GM23338 (cell line): ENCODE results near the gene UNK. TPM values are rescaled to one million over a fixed set of nuclear protein-coding genes. Genes with fewer than 3 reads are reported as not detected.

Source experiments
- ATAC-seq: fragments of 200-7000 bp; cut with Tn5 transposase; 3 replicates; pipeline ENCODE4 v1.9.1; 2020
- DNase-seq: peaks from one replicate; pipeline ENCODE4 v3.0.0-alpha.2; 2015; ENCODE audit warnings: low spot score
- H2AFZ ChIP-seq: fragments of 200-600 bp; sonication (generic); 2 replicates; pipeline ENCODE4 v1.8.0; 2016; ENCODE audit warnings: antibody characterized with exemption, mild to moderate bottlenecking, moderate library complexity
- H3F3A ChIP-seq: fragments of 200-600 bp; sonication (generic); replicated peaks from 2 replicates; pipeline ENCODE4 v1.8.0; 2017; ENCODE audit warnings: antibody characterized with exemption, mixed run types, low read depth
- H3K27ac ChIP-seq: fragments of 200-600 bp; sonication (generic); 2 replicates; pipeline ENCODE4 v1.6.1; 2016; ENCODE audit warnings: low read depth
- H3K27me3 ChIP-seq: fragments of 200-600 bp; sonication (generic); 2 replicates; pipeline ENCODE4 v1.8.0; 2016; ENCODE audit warnings: mild to moderate bottlenecking, mixed run types, moderate library complexity; ENCODE audit not compliant: insufficient read depth
- H3K36me3 ChIP-seq: fragments of 200-600 bp; sonication (generic); 2 replicates; pipeline ENCODE4 v1.8.0; 2016; ENCODE audit warnings: mild to moderate bottlenecking; ENCODE audit not compliant: insufficient read depth
- H3K4me1 ChIP-seq: fragments of 200-600 bp; sonication (generic); 2 replicates; pipeline ENCODE4 v1.8.0; 2016; ENCODE audit warnings: mild to moderate bottlenecking, moderate library complexity; ENCODE audit not compliant: insufficient read depth
- H3K4me2 ChIP-seq: fragments of 200-600 bp; sonication (generic); 2 replicates; pipeline ENCODE4 v1.7.1; 2017; ENCODE audit warnings: mixed run types
- H3K4me3 ChIP-seq: fragments of 200-600 bp; sonication (generic); 2 replicates; pipeline ENCODE4 v1.6.1; 2016; ENCODE audit warnings: mixed run types
- H3K79me2 ChIP-seq: fragments of 200-600 bp; sonication (generic); replicated peaks from 2 replicates; pipeline ENCODE4 v1.8.0; 2017; ENCODE audit warnings: mild to moderate bottlenecking; ENCODE audit not compliant: insufficient read depth
- H3K9me2 ChIP-seq: fragments of 200-600 bp; sonication (generic); 2 replicates; pipeline ENCODE4 v1.8.0; 2017; ENCODE audit not compliant: insufficient read depth
- H4K20me1 ChIP-seq: fragments of 200-600 bp; sonication (generic); replicated peaks from 2 replicates; pipeline ENCODE4 v1.8.0; 2017; ENCODE audit warnings: mild to moderate bottlenecking; ENCODE audit not compliant: insufficient read depth
- H3K27ac Mint-ChIP-seq: 2 replicates; pipeline ENCODE4 v1.8.0; 2020; ENCODE audit warnings: inconsistent platforms, mild to moderate bottlenecking, moderate library complexity, mixed read lengths
- H3K27me3 Mint-ChIP-seq: 3 replicates; pipeline ENCODE4 v1.8.0; 2022; ENCODE audit warnings: low read depth, mild to moderate bottlenecking, moderate library complexity, mixed read lengths, inconsistent platforms; ENCODE audit not compliant: insufficient read depth, poor library complexity
- H3K36me3 Mint-ChIP-seq: 3 replicates; pipeline ENCODE4 v1.8.0; 2021; ENCODE audit warnings: low read depth, mild to moderate bottlenecking, inconsistent platforms, moderate library complexity, mixed read lengths
- H3K4me1 Mint-ChIP-seq: 3 replicates; pipeline ENCODE4 v1.8.0; 2020; ENCODE audit warnings: mild to moderate bottlenecking, inconsistent platforms, mixed read lengths
- H3K4me3 Mint-ChIP-seq: 3 replicates; pipeline ENCODE4 v1.8.0; 2021; ENCODE audit warnings: moderate library complexity, mild to moderate bottlenecking, inconsistent platforms, mixed read lengths
- H3K9me3 Mint-ChIP-seq: 3 replicates; pipeline ENCODE4 v1.8.0; 2020; ENCODE audit warnings: moderate library complexity, mild to moderate bottlenecking, inconsistent platforms, mixed read lengths
- CREB1 ChIP-seq: fragments of 250-450 bp; sonication (Bioruptor Pico); IDR thresholded peaks from 2 replicates; pipeline ENCODE4 v1.5.0; 2020; ENCODE audit warnings: low read depth, mild to moderate bottlenecking, moderate library complexity
- EZH2 ChIP-seq: fragments of 200-600 bp; sonication (generic); IDR thresholded peaks from one replicate; pipeline ENCODE4 v1.8.0; 2017; ENCODE audit warnings: antibody characterized with exemption, mild to moderate bottlenecking, low read depth; ENCODE audit not compliant: unreplicated experiment
- EZH2phosphoT487 ChIP-seq: fragments of 200-600 bp; sonication (generic); IDR thresholded peaks from one replicate; pipeline ENCODE4 v1.8.1; 2018; ENCODE audit warnings: antibody characterized with exemption; ENCODE audit not compliant: unreplicated experiment
- JUNB ChIP-seq: IDR thresholded peaks from one replicate; pipeline ENCODE4 v1.6.1; 2016; ENCODE audit warnings: antibody characterized with exemption; ENCODE audit not compliant: unreplicated experiment
- NANOG ChIP-seq: IDR thresholded peaks from 2 replicates; pipeline ENCODE4 v1.6.1; 2016; ENCODE audit warnings: antibody characterized with exemption, borderline replicate concordance
- POLR2AphosphoS5 ChIP-seq: IDR thresholded peaks from 2 replicates; pipeline ENCODE4 v1.6.1; 2016; ENCODE audit warnings: antibody characterized with exemption, low read depth
- STAT1 ChIP-seq: IDR thresholded peaks from one replicate; pipeline ENCODE4 v1.6.1; 2016; ENCODE audit warnings: antibody characterized with exemption; ENCODE audit not compliant: unreplicated experiment
- ZNF114 ChIP-seq: fragments of 250-450 bp; sonication (Bioruptor Pico); IDR thresholded peaks from 2 replicates; pipeline ENCODE4 v1.5.0; 2020; ENCODE audit warnings: mild to moderate bottlenecking, moderate library complexity
- polyA plus RNA-seq: library from polyadenylated mRNA; unstranded; fragments of >200 nt; fragmentation: Nextera tagmentation; extraction: Ambion mirVana; gene quantifications from 2 replicates; pipeline ENCODE4 v1.2.1, GENCODE V29; 2016
- total RNA-seq: library from RNA; depleted of rRNA; stranded (reverse); fragments of >200 nt; shearing (Covaris generic); gene quantifications from 2 replicates; pipeline ENCODE4 v1.2.3, GENCODE V29; 2014
- TF ChIP-seq, protein P1 (sequence below): fragments of 250-450 bp; sonication (Bioruptor Pico); IDR thresholded peaks from 2 replicates; pipeline ENCODE4 v1.5.0; 2020; ENCODE audit warnings: mild to moderate bottlenecking, moderate library complexity
- TF ChIP-seq, protein P2 (sequence below): IDR thresholded peaks from one replicate; pipeline ENCODE4 v1.6.1; 2018; ENCODE audit warnings: antibody characterized with exemption; ENCODE audit not compliant: unreplicated experiment

The UNK gene
- total and polyA plus RNA-seq, 2 experiments from 2014 or later = 21.8 to 65.2 TPM

- no peak for TF ChIP-seq NANOG
- no peak for TF ChIP-seq POLR2AphosphoS5
- no peak for TF ChIP-seq EZH2
Observed at GRCh38 chr17:75807861-75808260, 23.3 kb downstream of the UNK start (continued).

GRCh38 chr17:75808549-75808904 lies 23.9 kb downstream of the UNK start:
- H3K36me3 Mint-ChIP-seq = peaks cover 16% of the 10 kb centered on the region
- Histone ChIP-seq H3K4me3 (no peak overlapping the region), H4K20me1 (peaks cover 5% of the 10 kb centered on the region), H3K4me1 (no peaks in the 10 kb centered on the region), H3K79me2 (peaks cover 28% of the 10 kb centered on the region), H2AFZ (no peak overlapping the region), H3F3A (no peaks in the 10 kb centered on the region; the same call in 1 of the 2 replicates), H3K27me3 (no peaks in the 10 kb centered on the region), H3K36me3 (no peaks in the 10 kb centered on the region), H3K4me2 (no peak overlapping the region), H3K27ac (0 out of 2 replicates have a peak overlapping the region, but pooled peaks have one; percentile 76), H3K9me2 (no peaks in the 10 kb centered on the region)
- TF ChIP-seq POLR2AphosphoS5 (no peak), EZH2phosphoT487 (no peak), CREB1 (CRISPR knock-in tag) (no peak), ZNF114 (CRISPR knock-in tag) (no peak), JUNB (no peak), STAT1 (no peak)
- TF ChIP-seq, protein P1, sequence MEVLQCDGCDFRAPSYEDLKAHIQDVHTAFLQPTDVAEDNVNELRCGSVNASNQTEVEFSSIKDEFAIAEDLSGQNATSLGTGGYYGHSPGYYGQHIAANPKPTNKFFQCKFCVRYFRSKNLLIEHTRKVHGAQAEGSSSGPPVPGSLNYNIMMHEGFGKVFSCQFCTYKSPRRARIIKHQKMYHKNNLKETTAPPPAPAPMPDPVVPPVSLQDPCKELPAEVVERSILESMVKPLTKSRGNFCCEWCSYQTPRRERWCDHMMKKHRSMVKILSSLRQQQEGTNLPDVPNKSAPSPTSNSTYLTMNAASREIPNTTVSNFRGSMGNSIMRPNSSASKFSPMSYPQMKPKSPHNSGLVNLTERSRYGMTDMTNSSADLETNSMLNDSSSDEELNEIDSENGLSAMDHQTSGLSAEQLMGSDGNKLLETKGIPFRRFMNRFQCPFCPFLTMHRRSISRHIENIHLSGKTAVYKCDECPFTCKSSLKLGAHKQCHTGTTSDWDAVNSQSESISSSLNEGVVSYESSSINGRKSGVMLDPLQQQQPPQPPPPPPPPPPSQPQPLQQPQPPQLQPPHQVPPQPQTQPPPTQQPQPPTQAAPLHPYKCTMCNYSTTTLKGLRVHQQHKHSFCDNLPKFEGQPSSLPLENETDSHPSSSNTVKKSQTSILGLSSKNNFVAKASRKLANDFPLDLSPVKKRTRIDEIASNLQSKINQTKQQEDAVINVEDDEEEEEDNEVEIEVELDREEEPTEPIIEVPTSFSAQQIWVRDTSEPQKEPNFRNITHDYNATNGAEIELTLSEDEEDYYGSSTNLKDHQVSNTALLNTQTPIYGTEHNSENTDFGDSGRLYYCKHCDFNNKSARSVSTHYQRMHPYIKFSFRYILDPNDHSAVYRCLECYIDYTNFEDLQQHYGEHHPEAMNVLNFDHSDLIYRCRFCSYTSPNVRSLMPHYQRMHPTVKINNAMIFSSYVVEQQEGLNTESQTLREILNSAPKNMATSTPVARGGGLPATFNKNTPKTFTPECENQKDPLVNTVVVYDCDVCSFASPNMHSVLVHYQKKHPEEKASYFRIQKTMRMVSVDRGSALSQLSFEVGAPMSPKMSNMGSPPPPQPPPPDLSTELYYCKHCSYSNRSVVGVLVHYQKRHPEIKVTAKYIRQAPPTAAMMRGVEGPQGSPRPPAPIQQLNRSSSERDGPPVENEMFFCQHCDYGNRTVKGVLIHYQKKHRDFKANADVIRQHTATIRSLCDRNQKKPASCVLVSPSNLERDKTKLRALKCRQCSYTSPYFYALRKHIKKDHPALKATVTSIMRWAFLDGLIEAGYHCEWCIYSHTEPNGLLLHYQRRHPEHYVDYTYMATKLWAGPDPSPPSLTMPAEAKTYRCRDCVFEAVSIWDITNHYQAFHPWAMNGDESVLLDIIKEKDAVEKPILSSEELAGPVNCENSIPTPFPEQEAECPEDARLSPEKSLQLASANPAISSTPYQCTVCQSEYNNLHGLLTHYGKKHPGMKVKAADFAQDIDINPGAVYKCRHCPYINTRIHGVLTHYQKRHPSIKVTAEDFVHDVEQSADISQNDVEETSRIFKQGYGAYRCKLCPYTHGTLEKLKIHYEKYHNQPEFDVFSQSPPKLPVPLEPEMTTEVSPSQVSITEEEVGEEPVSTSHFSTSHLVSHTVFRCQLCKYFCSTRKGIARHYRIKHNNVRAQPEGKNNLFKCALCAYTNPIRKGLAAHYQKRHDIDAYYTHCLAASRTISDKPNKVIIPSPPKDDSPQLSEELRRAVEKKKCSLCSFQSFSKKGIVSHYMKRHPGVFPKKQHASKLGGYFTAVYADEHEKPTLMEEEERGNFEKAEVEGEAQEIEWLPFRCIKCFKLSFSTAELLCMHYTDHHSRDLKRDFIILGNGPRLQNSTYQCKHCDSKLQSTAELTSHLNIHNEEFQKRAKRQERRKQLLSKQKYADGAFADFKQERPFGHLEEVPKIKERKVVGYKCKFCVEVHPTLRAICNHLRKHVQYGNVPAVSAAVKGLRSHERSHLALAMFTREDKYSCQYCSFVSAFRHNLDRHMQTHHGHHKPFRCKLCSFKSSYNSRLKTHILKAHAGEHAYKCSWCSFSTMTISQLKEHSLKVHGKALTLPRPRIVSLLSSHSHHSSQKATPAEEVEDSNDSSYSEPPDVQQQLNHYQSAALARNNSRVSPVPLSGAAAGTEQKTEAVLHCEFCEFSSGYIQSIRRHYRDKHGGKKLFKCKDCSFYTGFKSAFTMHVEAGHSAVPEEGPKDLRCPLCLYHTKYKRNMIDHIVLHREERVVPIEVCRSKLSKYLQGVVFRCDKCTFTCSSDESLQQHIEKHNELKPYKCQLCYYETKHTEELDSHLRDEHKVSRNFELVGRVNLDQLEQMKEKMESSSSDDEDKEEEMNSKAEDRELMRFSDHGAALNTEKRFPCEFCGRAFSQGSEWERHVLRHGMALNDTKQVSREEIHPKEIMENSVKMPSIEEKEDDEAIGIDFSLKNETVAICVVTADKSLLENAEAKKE (CRISPR knock-in tag) = no peak
- TF ChIP-seq, protein P2, sequence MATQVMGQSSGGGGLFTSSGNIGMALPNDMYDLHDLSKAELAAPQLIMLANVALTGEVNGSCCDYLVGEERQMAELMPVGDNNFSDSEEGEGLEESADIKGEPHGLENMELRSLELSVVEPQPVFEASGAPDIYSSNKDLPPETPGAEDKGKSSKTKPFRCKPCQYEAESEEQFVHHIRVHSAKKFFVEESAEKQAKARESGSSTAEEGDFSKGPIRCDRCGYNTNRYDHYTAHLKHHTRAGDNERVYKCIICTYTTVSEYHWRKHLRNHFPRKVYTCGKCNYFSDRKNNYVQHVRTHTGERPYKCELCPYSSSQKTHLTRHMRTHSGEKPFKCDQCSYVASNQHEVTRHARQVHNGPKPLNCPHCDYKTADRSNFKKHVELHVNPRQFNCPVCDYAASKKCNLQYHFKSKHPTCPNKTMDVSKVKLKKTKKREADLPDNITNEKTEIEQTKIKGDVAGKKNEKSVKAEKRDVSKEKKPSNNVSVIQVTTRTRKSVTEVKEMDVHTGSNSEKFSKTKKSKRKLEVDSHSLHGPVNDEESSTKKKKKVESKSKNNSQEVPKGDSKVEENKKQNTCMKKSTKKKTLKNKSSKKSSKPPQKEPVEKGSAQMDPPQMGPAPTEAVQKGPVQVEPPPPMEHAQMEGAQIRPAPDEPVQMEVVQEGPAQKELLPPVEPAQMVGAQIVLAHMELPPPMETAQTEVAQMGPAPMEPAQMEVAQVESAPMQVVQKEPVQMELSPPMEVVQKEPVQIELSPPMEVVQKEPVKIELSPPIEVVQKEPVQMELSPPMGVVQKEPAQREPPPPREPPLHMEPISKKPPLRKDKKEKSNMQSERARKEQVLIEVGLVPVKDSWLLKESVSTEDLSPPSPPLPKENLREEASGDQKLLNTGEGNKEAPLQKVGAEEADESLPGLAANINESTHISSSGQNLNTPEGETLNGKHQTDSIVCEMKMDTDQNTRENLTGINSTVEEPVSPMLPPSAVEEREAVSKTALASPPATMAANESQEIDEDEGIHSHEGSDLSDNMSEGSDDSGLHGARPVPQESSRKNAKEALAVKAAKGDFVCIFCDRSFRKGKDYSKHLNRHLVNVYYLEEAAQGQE = no peak
- H3K27me3 Mint-ChIP-seq = peaks cover 15% of the 10 kb centered on the region
- no peaks in the 10 kb centered on the region; the same call in 2 of the 3 replicates for H3K9me3 Mint-ChIP-seq
- no peaks in the 10 kb centered on the region for H3K4me1 Mint-ChIP-seq
- no peak for DNase-seq
- no peak overlapping the region for H3K4me3 Mint-ChIP-seq
- no peak for ATAC-seq
- H3K27ac Mint-ChIP-seq = no peak overlapping the region
